ENCODE results near the gene MAP1LC3B.

- TF ChIP-seq E2F6 (IDR thresholded peaks at IDR 0.05; ENCODE audit: borderline replicate concordance, low read depth) (no peak), RCOR1 (IDR thresholded peaks at IDR 0.05; ENCODE audit: low read depth, low read length) (no peak), CTCF (IDR thresholded peaks at IDR 0.05) (no peak), EP300 (IDR thresholded peaks at IDR 0.05) (no peak), ESRRA (IDR thresholded peaks at IDR 0.05; ENCODE audit: borderline replicate concordance, low read length) (no peak), NPAS2 (CRISPR knock-in tag; IDR thresholded peaks at IDR 0.05; ENCODE audit: borderline replicate concordance) (no peak), NFE2L2 (conservative IDR thresholded peaks at IDR 0.05; ENCODE audit: low read length) (no peak)
Measured at GRCh38 chr16:87361916-87362619, 30.1 kb upstream of the MAP1LC3B start.

All from A549 (cell line).